RPMI8226 (cell line): ENCODE data around the gene IQSEC2.

Experiments used
- DNase-seq: peaks from one replicate; pipeline ENCODE4 v3.0.0-alpha.2; 2015

The IQSEC2 gene

DNA sequence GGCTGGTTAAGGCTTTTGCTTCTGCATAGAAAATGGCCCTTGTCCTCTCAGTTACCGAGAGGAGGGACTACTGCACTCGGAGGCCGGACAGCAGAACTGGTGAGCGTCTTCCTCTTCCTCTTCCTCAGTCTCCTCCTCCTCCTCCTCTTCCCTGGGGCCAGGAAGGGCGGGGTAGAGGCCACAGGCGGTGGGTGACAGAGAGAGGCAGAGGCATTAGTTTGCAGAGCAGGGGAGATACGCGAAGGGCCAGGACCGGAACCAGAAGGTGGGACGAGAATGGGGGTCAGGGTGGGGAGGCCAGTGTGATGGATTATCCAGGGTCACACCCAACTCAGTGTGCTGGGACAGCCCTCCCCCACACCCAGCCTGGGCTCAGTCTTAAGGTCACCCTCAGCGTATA lies 14.5 kb downstream of the IQSEC2 start:
- no peak for DNase-seq

DNA sequence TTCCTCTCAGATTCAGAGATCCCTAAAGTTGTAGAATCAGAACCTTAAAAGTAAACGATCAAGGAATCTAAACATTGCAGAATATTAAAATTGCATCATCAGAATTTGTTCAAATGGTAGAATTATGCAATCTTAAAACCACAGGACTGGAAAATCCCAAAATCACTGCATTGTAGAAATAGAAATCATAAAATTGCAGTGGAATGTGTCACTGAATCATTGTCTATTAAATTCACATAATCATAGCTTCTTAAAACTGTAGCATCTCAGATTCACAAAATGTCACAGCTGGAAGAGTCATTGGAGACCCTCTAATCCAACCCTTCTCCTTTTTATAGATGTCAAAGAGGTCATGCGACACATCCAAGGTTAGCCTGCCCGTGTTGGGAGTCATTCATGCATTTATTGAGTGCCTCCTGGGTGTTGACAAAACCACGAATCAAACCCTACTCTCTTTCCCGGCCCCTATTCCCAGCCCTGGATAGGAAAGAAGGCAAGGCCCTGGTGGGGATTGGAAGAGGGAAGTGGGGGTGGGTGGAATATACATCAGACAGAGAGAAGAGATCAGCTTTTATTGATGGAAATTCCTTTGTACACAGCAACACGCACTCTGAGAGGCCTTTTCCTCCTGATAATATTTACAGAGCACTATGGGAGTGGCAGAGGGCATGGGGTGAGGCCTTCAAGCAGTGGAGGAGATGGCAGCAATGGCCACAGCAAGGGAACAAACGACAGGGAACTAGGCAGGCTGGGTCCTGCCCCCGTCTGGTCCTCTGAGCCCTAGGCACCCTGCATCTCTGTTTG lies 15.4 kb downstream of the IQSEC2 start:
- DNase-seq, result no peak

GRCh38 chrX:53263597-53264094 lies 17.7 kb downstream of the IQSEC2 start:
- DNase-seq, result no peak

DNA sequence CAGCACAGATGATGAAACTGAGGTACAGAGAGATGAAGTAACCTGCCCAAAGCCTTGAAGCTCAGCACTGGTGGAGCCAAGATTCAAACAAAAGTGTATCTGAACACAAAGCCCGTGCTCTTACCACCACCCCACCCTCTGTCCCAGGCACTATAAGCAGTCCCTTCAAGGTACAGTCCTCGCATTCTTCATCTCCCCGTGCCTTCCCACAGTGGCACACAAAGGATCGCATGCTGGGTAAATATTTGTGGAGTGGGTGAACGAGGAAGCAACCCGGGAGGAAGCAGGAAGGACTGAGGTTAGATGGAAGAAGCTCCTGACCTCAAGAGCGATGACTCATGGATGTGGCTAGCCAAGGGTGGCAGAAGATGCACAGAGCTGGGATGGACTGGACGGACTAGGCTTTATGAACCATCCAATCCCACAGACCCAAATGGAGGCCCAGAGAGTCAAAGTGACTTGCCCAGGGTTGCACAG lies 18.4 kb downstream of the IQSEC2 start:
- DNase-seq, result no peak

DNA sequence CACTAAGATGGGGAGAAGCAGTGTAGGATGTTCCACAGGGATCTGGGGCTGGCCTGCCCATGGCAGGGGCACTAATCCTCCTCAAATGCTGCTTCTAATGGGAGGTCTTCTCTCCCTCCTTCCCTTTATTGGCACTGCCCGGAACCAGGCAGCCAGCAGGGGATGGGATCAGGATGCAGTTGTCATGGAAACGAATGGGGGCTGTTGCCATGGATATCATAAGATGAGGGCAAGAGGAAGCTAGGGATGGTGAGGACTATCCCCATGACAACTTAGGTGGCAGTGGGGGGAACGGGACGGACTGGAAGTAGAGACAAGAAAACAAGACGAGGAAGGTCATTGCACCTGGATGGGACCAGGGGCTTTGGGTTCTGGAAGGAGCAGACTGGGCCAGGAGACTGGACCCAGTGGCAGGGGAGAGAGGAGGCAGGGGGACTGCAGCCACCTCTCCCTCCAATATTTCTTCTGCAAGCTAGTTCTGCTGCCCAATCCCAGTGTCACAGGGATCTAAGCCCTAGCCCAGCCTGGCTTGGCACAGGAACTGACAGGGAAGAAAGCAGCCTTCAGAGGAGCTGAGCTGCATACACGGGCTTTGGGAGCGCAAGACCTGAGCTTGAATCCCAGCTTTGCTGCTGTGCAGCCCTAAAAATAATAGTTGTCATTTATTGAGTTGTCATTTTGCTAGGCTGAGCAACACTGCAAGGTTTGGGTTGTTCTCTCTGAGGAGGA lies 19.0 kb downstream of the IQSEC2 start:
- no peak for DNase-seq

DNA sequence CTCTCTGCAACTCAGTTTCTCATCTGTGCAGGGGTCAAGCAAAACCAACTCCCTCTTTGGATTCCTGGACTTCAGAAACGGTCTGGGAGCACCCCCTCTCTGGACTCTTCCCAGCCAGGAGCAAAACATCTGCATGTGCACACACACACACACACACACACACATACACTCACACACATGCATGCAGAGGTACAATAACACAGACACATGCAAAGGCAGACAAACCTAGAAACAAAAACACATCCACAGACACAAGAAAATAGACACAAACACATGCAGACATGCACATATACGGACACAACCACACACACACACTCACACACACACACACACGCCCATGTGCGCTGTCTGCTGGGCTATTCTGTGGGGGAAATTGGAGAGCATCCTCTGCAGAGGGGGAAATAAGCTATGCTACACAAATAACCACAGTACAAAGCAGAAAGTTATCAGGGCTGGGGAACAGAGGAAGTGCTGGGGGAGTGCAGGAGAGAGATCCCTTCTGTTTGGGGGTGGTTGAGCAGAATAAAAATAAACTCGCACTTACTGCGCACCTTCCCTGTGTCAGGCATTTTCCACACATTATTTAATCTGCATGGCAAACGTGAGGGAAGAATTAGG lies 19.9 kb downstream of the IQSEC2 start:
- DNase-seq, result no peak

GRCh38 chrX:53260836-53261235 lies 20.5 kb downstream of the IQSEC2 start:
- no peak for DNase-seq

- DNase-seq, result no peak
These were observed 23.5 kb downstream of the IQSEC2 start for GRCh38 chrX:53257670-53258423.

DNA sequence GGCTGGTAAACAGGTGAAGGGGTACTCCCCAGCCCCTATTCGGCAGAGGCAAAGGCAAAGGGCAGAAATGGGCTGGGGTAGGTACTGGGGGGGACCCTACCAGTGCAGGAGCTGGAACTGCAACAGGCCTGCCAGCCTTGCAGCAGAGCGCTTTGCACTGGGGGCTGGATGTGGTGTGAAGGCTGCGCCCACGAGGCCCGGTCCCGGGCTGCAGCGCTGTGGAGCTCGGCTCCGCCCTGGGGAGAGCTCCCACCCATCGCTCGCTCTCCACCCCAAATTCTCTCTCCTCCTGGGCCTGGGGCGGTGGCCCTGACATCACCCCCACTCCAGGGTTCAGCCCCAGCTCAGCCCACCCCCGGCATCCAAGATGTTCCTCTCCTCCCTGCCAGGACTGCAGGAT lies 24.2 kb downstream of the IQSEC2 start:
- no peak for DNase-seq

DNA sequence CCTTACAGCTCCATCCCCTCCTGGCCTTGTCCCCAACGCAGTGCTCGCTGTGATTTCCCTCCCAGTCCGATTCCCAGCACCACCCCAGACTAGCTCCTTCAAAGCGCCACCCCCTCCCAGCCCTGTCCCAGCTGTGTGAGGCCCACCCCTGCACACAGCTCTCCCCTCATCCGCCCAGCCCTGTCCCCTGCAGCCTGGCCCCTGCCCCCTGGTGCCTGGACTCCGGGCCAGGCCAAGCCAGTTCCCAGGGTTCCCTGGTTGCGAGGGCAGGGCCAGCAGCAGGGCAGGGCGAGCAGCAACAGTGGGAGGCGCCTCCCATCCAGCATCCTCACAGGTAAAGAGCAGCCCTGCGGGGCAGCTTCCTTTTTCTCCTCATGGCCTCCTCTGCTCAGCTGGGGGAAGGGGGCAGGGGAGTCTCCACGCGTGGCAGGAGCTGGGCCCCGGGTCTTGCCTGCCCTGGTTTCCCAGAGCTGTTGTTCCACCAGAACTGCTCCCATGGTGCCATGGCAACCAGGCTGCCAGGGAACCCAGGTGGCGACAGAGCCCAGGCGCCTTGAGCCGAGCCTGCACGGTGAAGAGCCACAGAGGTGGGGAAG lies 24.8 kb downstream of the IQSEC2 start:
- DNase-seq, result no peak

GRCh38 chrX:53255738-53256191 lies 25.6 kb downstream of the IQSEC2 start:
- DNase-seq, result no peak

DNA sequence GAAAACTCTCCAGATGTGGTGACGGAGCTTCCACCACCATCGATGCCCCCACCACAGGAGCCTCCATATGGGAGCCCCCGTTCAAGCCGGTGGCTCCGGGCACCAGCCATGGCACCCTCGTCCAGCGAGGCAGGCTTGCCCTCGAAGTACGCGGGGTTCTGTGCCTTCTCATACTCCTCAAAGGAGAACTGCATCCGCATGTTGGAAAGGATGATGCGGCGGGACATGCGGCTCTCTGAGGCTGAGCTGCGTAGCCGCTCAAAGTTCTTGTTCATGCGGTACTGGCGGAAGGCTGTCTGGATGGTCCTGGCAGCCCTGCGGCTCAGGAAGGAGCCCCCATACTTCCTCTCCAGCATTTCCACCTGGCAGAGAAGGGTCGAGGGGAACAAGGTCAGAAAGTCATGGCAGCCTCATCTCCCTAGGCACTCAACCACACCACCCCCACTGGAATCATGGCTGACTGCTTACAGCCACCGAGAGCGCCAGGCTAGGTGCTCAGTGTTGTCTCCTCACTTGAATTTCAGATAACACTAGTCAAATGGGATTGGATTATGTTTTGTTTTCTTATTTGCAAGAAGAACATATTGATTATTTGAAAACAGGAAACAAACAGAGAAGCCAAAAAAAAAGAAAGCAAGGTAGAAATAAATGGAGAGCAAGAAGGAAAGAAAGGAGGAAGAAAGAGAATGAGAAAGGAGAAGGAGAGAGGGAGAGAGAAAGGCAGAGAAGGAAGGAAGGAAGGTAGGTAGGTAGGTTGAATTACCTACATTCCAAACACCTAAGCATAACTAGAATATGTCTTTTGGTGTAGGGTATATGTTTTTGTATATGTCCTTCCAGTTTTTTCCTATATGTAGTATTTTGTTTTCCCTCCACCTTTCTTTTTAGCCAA lies 26.6 kb downstream of the IQSEC2 start:
- DNase-seq, result no peak

DNA sequence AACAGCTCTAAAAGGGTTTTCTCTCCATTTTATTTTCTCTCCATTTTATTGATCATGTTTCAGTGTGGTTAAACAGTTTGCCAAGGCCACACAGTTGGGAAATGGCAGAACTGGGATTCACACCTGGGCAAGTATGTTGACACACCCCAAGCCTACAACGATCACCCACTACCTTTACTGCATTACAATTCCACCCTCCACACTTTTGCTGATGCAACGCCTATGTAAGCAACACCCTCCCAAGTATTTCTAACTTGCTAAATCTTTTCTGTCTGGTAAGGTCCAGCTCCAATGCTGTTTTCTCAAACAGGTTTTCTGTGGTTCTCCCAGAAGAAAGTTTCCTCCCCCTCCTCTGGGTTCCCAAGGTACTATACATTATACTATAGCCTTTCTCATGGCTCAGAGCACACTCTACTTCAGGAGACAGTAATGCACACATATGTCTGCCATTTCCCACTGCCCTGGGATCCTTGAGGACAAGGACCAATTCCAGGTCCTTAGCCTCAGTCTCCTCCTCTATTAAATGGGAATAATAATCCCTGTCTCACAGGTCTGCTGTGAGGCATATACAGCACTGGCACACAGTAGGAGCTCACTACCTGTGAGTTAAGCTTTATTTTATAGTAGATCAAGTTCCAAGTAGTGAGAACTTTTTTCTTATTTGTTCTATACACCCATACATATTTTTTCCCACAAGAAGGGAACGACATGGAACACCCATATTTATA lies 27.9 kb downstream of the IQSEC2 start:
- DNase-seq, result no peak

- DNase-seq, result no peak
These were observed 30.1 kb downstream of the IQSEC2 start for GRCh38 chrX:53251307-53251706.

- no peak for DNase-seq
These were observed 30.8 kb downstream of the IQSEC2 start for GRCh38 chrX:53250556-53250955.

DNA sequence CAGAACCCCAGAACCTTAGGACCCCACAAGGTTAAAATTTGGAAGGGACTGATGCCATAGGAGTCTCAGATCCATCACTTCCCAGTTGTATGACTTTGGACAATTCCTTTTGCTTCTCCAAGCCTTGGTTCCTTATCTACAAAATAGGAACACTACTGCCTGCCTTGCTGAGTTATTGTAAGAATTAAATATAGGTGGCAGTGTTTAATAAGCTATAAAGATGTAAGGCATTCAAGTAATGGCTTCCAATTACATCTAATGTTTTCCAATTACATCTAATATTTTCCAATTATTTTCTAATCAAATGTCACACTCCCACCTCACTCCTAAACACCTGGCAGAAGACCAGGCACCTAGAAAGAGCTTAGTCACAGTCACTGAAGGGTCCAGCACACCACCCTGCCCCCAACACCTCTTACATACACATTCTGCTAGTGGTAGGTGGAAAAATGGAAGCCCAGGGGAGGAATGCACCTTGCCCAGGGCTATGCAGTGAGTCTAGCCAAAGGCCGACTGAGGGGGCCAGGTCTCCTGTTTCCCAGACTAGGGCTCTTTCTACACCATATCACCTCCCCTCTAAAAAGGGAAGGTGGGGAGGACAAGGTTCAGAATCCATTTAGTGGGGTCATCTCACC lies 31.9 kb downstream of the IQSEC2 start:
- DNase-seq, result no peak

GRCh38 chrX:53247928-53248327 lies 33.5 kb downstream of the IQSEC2 start:
- no peak for DNase-seq

- no peak for DNase-seq
These were observed 35.2 kb downstream of the IQSEC2 start for GRCh38 chrX:53246231-53246630.

DNA sequence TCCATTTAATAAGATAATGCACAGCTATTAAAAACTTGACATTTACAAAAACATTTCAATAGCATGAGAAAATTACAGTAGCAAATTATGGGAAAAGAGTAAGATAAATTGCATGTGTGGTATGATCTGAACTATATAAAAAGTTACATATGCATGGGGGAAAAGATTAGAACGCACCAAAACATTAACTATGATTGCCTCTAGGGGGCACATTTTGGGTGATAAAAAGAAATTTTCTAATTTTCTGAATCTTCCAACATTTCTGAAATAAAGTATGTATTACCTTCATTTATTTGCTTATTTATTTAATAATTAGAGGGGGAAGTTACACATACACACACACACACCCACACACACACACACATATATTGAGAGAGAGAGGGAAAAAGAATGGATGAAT lies 36.8 kb downstream of the IQSEC2 start:
- no peak for DNase-seq

- no peak for DNase-seq
These were observed 39.1 kb downstream of the IQSEC2 start for GRCh38 chrX:53242310-53242709.
